CD4-positive, alpha-beta T cell treated with Interleukin-4 for 4 hours (primary cell): ENCODE results near the gene SETD3.

Experiments
- DNase-seq: peaks from one replicate; pipeline ENCODE4 v3.0.0-alpha.2; 2020

Gene SETD3

GRCh38 chr14:99479906-99480869 lies at the start of gene SETD3:
SETD3 (minus strand) TSS chr14:99480859; CDS start chr14:99465805, 15,054 bp downstream.
- peak; percentile 6 for DNase-seq

GRCh38 chr14:99529899-99530298 lies 49.2 kb upstream of the SETD3 start:
- no peak for DNase-seq

- DNase-seq = no peak
Measured at GRCh38 chr14:99527427-99528076, 46.9 kb upstream of the SETD3 start.

GRCh38 chr14:99527026-99527425 lies 46.4 kb upstream of the SETD3 start:
- DNase-seq = no peak

DNA sequence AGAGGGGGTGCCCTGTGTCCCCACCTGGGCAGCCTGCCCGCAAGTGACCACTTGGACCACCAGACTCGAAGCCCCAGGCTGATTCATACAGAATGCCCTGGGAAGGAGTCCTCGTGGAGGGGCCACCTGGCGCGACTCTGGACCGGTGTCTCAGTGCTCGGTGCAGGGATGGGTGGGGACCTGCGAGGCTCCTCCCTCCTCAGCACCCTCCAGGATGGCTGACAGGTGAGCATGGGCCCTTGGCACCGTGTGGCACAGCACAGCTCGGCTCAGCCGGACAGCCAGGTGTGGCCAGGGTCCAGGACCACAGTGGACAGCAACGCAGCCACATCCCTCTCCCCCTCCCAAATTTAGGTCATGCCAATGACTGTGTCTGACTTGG lies 45.0 kb upstream of the SETD3 start:
- DNase-seq = no peak

DNA sequence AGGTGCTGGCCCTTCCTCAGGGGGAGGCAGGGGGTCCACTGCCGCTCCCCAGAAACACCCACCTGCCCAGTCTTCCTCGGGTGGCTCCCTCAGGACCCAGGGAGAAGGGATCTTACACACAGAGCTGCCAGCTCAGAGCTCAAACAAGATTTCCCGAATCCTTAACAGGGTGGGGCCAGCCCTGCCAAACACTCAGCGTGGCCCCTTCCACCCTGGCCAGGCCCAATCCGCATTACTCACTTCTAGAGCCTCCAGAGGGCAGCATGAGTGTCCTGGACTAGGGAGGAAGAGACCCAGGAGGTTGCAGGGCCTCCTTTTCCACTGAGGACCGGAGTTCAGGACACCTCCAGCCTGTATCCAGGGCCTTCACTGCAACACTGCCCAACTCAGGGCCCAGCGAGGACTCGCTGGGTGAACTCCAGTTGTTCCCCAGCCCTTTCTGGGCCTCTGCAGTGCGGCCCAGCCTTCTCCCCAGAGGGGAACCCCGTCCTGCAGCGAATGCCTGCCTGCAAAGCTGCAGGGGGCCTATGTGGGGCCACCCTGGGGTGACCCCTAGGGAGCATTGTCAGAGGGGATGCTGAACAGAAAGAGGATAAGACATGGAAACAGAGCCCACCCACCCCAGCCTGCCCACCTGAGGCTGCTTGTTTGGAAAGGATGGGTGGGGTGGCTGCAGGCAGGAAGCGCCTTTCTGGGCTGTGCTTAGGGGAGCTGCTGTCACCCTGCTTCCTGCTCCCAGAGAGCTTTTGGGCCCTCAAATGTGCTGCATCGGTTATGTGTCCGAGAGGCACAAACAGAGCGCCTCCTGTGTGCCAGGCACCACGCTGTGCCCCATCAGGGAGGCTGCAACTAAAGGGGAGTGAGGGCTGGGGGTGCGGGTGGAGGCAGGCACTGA lies 44.4 kb upstream of the SETD3 start:
- no peak for DNase-seq

DNA sequence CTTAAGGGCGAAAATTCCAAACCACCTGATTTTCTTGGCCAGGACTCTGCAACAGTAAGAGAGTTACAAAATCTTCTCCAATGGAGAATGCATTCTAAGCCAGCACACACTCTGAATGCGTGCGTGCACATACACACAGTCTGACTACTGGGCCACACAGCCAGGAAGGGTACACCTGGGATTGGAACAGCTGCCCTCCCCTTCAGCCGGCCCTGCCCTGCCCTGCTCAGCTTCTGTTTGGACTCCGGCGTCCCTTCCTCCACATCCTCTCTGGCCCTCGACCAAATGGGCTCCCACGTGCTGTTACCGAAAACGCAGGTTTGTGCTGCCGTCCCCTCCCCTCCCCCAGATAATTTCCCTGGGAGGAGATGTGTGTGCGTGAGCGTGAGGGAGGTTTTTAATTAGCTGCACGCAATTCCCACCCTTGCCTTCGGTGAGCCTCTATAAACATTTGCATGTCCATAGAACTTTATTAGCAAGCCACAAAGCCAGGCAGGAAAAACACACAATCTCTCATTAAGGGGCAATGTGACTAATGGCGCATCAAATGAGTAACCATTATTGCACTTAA lies 43.5 kb upstream of the SETD3 start:
- DNase-seq = no peak

- no peak for DNase-seq
Measured at GRCh38 chr14:99523704-99524055, 43.0 kb upstream of the SETD3 start.

- DNase-seq = no peak
Measured at GRCh38 chr14:99522934-99523703, 42.5 kb upstream of the SETD3 start.

- DNase-seq = no peak
Measured at GRCh38 chr14:99522457-99522891, 41.8 kb upstream of the SETD3 start.

- DNase-seq = no peak
Measured at GRCh38 chr14:99522025-99522401, 41.4 kb upstream of the SETD3 start.

GRCh38 chr14:99521176-99522024 lies 40.7 kb upstream of the SETD3 start:
- DNase-seq = no peak

- no peak for DNase-seq
Measured at GRCh38 chr14:99520571-99521081, 40.0 kb upstream of the SETD3 start.

DNA sequence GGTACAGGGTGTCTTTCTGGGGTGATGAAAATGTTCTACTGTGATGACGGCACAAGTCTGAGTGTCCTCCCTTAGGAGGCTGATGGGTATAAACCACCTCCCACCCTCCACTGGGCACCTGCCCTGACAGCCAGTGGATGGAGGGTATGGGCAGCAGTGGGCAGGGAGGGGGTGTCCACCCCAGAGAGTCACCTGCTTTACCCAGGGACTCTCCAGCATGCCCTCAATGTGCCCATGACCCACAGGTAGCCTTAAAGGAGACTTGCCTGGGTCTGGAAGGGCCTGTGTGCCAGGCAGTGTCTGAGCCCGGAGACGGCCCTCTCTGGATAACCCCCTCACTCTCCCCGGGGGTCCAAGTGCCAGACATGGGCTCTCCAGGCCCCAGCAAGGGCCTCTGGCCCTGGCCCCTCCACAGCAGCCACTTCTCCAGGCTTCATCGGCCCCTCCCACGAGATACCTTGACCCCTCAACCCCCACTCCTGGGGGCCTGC lies 39.3 kb upstream of the SETD3 start:
- no peak for DNase-seq

GRCh38 chr14:99519347-99519881 lies 38.8 kb upstream of the SETD3 start:
- DNase-seq = no peak

DNA sequence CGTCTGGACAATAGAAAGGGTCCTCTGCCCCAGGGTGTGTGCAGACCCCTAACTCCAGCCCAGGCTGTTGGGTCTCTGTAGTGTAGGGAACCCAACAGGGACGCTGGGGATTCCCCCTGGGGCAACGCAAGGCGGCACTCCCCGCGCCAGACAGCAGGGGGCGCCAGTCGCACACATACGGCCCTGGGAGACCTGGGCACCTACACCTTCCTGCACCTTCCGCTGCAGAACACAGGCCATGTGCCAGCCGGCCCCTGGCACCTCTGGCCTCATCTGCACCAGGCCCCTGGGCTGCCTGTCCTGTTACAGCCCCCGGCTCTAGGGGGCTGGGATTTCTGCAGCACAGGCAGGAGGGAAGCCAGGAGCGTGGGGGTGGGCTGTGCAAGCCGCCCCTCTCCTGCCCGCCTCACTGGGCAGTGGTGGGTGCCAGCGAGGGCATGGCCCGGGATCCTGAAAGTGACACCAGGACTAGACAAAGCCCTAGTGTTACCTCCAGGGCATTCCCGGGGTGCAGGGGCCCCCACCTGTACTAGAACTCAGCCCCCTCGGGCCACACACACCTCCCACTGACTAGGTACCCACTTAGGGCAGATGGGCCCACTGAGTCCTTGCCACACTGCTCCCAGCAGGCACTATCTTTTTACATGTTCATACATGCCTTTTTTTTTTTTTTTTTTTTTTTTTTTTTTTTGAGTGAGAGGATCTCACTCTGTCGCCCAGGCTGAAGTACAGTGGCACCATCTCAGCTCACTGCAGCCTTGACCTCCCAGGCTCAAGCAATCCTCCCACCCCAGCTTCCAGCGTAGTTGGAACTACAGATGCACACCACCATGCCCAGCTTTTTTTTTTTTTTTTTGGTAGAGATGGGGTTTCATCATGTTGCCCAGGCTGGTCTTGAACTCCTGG lies 38.0 kb upstream of the SETD3 start:
- DNase-seq = peak; percentile 71

- DNase-seq = no peak
Measured at GRCh38 chr14:99517643-99518381, 37.2 kb upstream of the SETD3 start.

- DNase-seq = no peak
Measured at GRCh38 chr14:99516871-99517642, 36.4 kb upstream of the SETD3 start.
